HG02970 (cell line): Measurements from ENCODE around the gene H1-8.

Experiments
- ATAC-seq: cut with Tn5 transposase; IDR thresholded peaks from one replicate; pipeline ENCODE4 v1.9.1; 2021; ENCODE audit warnings: mild to moderate bottlenecking, moderate library complexity, moderate number of reproducible peaks; ENCODE audit not compliant: unreplicated experiment, low FRiP score

The H1-8 gene

GRCh38 chr3:129590215-129590614 lies 47.2 kb downstream of the H1-8 start:
- ATAC-seq: no peak

DNA sequence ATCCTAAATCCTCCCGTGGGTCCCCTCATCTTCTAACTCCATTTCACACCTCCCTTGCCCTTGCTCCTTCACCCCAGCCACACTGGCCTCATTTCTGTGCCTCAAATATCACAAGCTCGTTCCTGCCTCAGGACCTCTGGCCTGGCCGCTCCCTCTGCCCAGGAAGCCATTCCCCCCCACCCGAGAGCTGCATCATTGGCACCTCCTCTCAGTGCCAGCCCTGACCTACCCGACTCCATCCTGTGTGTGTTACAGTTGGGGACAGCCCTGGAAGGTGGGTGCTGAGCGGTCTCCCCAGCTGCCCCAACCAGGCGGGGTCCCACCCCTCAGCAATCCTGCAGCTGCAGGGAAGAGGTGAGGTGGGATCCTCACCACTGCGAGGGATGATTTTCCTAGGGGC lies 49.0 kb downstream of the H1-8 start:
- ATAC-seq: no peak

DNA sequence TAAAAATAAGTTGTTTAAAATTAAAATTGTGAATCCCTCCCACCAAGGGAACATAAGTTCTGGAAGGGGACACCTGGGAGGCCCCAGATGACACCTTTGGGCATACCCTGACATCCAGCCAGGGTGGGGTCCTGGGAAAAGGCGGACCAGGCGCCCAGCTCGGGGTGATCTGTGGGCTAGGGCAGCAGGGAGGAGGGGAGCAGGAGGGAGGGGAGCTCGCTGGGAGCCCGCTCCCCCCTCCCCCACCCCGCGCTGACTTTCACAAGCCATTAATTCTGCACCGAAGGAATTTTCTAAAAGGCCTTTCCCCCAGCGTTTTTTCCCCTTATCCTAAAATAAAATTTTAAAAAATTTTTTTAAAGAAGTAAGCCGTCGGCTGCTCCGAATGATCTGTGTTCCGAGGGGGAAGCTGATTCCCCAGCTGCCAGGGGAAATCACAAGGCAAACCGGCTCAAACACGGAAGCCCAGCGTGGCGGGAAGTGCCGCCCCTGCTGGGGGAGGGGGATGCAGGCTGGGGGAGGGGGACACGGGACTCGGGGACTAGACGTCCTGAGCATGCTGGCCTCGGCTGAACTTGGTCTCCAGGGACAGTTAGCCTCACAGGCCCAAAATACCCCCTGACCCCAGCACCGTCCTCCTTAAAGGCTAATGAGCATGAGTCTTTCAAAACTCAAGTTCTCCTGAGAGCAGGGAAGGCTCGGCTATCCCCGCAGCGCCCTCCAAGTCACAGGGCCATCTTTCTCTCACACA lies 49.6 kb downstream of the H1-8 start:
- ATAC-seq: no peak

- no peak for ATAC-seq
These were observed 50.2 kb downstream of the H1-8 start for GRCh38 chr3:129593230-129593594.

- ATAC-seq: no peak
These were observed 50.8 kb downstream of the H1-8 start for GRCh38 chr3:129593595-129594339.

DNA sequence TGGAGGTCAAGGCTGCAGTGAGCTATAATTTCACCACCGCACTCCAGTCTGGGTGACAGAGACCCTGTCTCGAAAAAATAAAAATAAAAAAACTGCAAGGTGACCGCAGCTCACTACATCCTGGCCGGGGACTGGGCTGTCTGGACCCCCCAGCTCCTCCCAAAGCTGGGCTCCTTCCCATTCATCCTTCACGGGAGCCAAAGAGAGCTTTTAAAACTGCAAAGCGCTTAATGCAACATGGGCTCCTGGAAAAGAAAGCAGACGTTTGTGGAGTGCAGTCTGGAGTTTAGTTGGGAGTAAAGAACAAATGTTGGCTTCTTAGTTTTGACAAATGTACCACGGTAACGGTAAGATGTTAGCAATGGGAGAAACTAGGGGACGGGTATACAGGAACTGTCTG lies 51.4 kb downstream of the H1-8 start:
- ATAC-seq: no peak

- no peak for ATAC-seq
These were observed 52.0 kb downstream of the H1-8 start for GRCh38 chr3:129594907-129595390.

GRCh38 chr3:129595544-129596193 lies 52.7 kb downstream of the H1-8 start:
- no peak for ATAC-seq

GRCh38 chr3:129596194-129597086 lies 53.5 kb downstream of the H1-8 start:
- ATAC-seq: no peak

GRCh38 chr3:129597087-129597999 lies 54.4 kb downstream of the H1-8 start:
- ATAC-seq: no peak

DNA sequence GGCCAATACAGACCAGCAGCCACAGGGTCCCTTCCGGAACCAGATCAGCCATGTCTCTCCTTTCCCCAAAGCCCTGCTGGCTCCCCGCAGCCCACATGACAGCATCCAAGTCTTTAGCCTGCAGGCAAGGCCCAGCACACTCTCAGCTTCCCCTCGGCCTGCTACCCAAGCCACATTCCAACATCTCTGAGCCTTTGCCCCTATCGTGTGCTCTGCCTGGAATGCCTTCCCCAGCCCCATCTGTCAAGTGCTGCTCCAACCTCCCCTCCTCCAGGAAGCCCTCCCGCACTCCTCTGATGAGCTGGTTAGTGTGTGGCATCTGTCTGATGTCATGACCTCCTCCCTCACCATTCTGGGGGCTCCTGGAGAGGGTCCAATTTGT lies 55.0 kb downstream of the H1-8 start:
- ATAC-seq: no peak

DNA sequence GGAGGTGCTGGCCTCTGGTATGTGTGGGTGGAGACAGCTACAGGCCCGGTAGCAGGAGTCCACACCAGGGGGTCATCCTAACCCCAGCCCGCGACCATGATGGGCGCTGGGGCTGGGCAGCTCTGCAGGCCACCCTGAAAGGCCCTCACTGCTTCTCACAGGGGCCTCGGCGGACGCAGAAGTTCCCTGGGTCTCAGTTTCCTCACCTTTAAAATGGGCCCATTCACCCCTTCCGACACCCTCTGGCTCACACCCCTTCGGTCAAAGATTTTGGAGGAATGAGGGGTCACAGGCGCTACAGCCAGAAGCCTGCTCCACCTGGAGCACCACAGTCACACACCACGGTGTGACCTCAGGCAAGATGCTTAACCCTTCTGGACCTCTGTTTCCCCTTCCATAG lies 55.5 kb downstream of the H1-8 start:
- no peak for ATAC-seq

DNA sequence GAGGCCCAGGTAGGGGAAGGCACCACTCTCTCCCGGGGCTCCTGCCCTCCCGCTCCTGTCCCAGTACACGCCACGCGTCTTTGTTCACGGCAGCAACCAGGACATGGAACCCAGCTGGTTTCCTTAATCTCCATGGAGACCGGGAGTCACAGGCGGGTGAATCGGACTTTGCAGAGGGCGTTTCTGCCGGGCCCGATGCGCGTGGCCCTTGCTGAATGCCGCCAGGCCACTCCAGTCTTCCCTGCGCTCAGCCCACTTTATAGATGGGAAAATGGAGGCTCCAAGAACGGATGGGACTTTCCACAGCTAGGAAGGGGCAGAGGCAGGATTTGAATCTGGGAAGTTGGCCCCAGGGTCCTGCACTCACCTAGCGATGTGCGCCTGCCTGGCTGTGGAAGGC lies 56.1 kb downstream of the H1-8 start:
- ATAC-seq: no peak

GRCh38 chr3:129599607-129600006 lies 56.6 kb downstream of the H1-8 start:
- no peak for ATAC-seq

DNA sequence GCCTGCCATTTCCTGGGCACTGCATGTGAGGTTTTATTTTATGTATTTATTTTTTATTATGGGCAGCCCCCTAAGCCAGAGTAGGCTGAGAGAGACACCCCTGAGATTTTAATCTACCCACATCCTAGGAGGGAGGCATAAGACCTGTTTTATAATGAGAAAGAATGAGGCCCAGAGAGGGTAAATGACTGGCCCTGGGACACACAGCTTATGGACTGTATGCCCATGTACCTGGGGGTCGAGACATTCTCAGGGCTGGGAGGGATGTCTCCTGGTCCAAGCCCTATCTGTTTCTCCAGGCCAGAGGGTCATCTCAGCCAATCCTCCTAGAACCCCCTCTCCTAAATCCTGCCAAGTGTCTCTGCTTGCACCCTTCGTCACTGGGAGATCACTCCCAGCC lies 57.4 kb downstream of the H1-8 start:
- ATAC-seq: no peak
